H1 (cell line): ENCODE measurements around the gene CHST2. TPM values are rescaled to one million over a fixed set of nuclear protein-coding genes. Genes with fewer than 3 reads are reported as not detected.

Source experiments
- ATF3 ChIP-seq: IDR thresholded peaks from 2 replicates; pipeline ENCODE4 v1.6.1; 2011; ENCODE audit warnings: low read depth, mild to moderate bottlenecking, low read length; ENCODE audit not compliant: insufficient read depth
- EGR1 ChIP-seq: IDR thresholded peaks from 2 replicates; pipeline ENCODE4 v1.6.1; 2011; ENCODE audit warnings: low read depth, low read length, borderline replicate concordance
- JUN ChIP-seq: IDR thresholded peaks from 2 replicates; pipeline ENCODE4 v1.6.1; 2011; ENCODE audit warnings: low read depth, mild to moderate bottlenecking, improper control_type of control experiment, low read length
- NANOG ChIP-seq: IDR thresholded peaks from 2 replicates; pipeline ENCODE4 v1.6.1; 2011; ENCODE audit warnings: low read length, low read depth, mild to moderate bottlenecking, inconsistent platforms; ENCODE audit not compliant: insufficient read depth, poor library complexity, severe bottlenecking
- RFX5 ChIP-seq: IDR thresholded peaks from 2 replicates; pipeline ENCODE4 v1.6.1; 2011; ENCODE audit warnings: low read depth, low read length, improper control_type of control experiment, borderline replicate concordance
- polyA plus RNA-seq, 7 experiments: library from polyadenylated mRNA; depleted of rRNA in 3 of 7; stranded (reverse) in 5 of 7; unstranded in 2 of 7; fragments of >200 nt in 5 of 7; fragments of 200-250 nt in 2 of 7; gene quantifications; 1 replicate in 5 of 7; 2 replicates in 1 of 7; 4 replicates in 1 of 7; pipeline versions ENCODE4 v1.2.1 to v1.2.3, GENCODE V29; 2011 to 2013; ENCODE audit warnings: missing spikeins in 2 of 7, mixed read lengths in 2 of 7
- total RNA-seq: library from RNA; stranded (reverse); fragmentation: NEBNext Ultra II Directional; extraction: Animal tissue kit (Norgen Biotek cat#: 25700); gene quantifications from 2 replicates; pipeline ENCODE4 v1.2.1, GENCODE V29; 2021

Gene CHST2
- total and polyA plus RNA-seq, 2 of the 8 experiments (the other 6 are each of a cell fraction or from before 2014, with no cell fraction given): 3.2 to 15.1 TPM

GRCh38 chr3:143081844-143082778, 37.5 kb upstream of the CHST2 start (continued):
- TF ChIP-seq EGR1: no peak
- no peak for TF ChIP-seq JUN
- TF ChIP-seq ATF3: no peak
- TF ChIP-seq RFX5: no peak
- no peak for TF ChIP-seq NANOG
